Astrocyte (in vitro differentiated cells and primary cell): ENCODE results near the gene RAPGEF4. TPM values are rescaled to one million over a fixed set of nuclear protein-coding genes. Genes with fewer than 3 reads are reported as not detected.

Source experiments
- DNase-seq: peaks from one replicate; pipeline ENCODE4 v3.0.0-alpha.2; 2010; ENCODE audit warnings: low read depth
- FAIRE-seq: peaks from 2 replicates; lab custom pipeline; 2011; peaks lifted over from hg19 to GRCh38; lab: Jason Lieb, UNC
- H2AFZ ChIP-seq: 2 replicates; pipeline ENCODE4 v1.6.0; 2012; ENCODE audit warnings: low read depth, low read length, inconsistent platforms
- H3K27ac ChIP-seq: 2 replicates; pipeline ENCODE4 v1.5.1; 2011; ENCODE audit warnings: low read depth, low read length, inconsistent platforms
- H3K27me3 ChIP-seq: 2 replicates; pipeline ENCODE4 v1.6.0; 2011; ENCODE audit warnings: low read length, inconsistent platforms; ENCODE audit not compliant: insufficient read depth
- H3K36me3 ChIP-seq: 2 replicates; pipeline ENCODE4 v1.5.1; 2011; ENCODE audit warnings: low read length, inconsistent platforms; ENCODE audit not compliant: insufficient read depth
- H3K4me1 ChIP-seq: 2 replicates; pipeline ENCODE4 v1.5.1; 2011; ENCODE audit warnings: low read length, inconsistent platforms; ENCODE audit not compliant: insufficient read depth
- H3K4me2 ChIP-seq: 2 replicates; pipeline ENCODE4 v1.6.0; 2012; ENCODE audit warnings: low read length, inconsistent platforms
- H3K4me3 ChIP-seq: 2 replicates; pipeline ENCODE4 v1.5.1; 2011; ENCODE audit warnings: low read depth, mild to moderate bottlenecking, low read length, inconsistent platforms; ENCODE audit not compliant: insufficient read depth
- H3K79me2 ChIP-seq: 2 replicates; pipeline ENCODE4 v1.6.0; 2012; ENCODE audit warnings: mild to moderate bottlenecking, low read length, inconsistent platforms; ENCODE audit not compliant: insufficient read depth
- H3K9ac ChIP-seq: 2 replicates; pipeline ENCODE4 v1.6.0; 2012; ENCODE audit warnings: mild to moderate bottlenecking, low read length, inconsistent platforms
- H3K9me3 ChIP-seq: 2 replicates; pipeline ENCODE4 v1.5.1; 2012; ENCODE audit warnings: low read depth, mild to moderate bottlenecking, low read length, inconsistent platforms; ENCODE audit not compliant: insufficient read depth
- H4K20me1 ChIP-seq: 2 replicates; pipeline ENCODE4 v1.6.0; 2012; ENCODE audit warnings: low read length, inconsistent platforms; ENCODE audit not compliant: insufficient read depth
- H3K27ac Mint-ChIP-seq: one replicate; pipeline ENCODE4 v1.8.0; 2021; ENCODE audit warnings: mild to moderate bottlenecking, mixed read lengths; ENCODE audit not compliant: unreplicated experiment
- H3K27me3 Mint-ChIP-seq: one replicate; pipeline ENCODE4 v1.8.0; 2021; ENCODE audit warnings: low read depth, mixed read lengths; ENCODE audit not compliant: unreplicated experiment
- H3K36me3 Mint-ChIP-seq: one replicate; pipeline ENCODE4 v1.8.0; 2021; ENCODE audit warnings: low read depth, mixed read lengths; ENCODE audit not compliant: unreplicated experiment
- H3K4me1 Mint-ChIP-seq: one replicate; pipeline ENCODE4 v1.8.0; 2021; ENCODE audit warnings: low read depth, mixed read lengths; ENCODE audit not compliant: unreplicated experiment
- H3K4me3 Mint-ChIP-seq: one replicate; pipeline ENCODE4 v1.8.0; 2021; ENCODE audit warnings: mild to moderate bottlenecking, moderate library complexity, mixed read lengths; ENCODE audit not compliant: unreplicated experiment
- H3K9me3 Mint-ChIP-seq: one replicate; pipeline ENCODE4 v1.8.0; 2021; ENCODE audit warnings: mild to moderate bottlenecking, mixed read lengths; ENCODE audit not compliant: unreplicated experiment
- EZH2 ChIP-seq: IDR thresholded peaks from 2 replicates; pipeline ENCODE4 v1.6.1; 2012; ENCODE audit warnings: mild to moderate bottlenecking, low read length, inconsistent platforms; ENCODE audit not compliant: insufficient read depth
- total RNA-seq: library from RNA; stranded (reverse); gene quantifications from 2 replicates; pipeline ENCODE4 v1.2.1, GENCODE V29; 2021
- TF ChIP-seq, protein P1 (sequence below): IDR thresholded peaks from 2 replicates; pipeline ENCODE4 v1.5.1; 2011; ENCODE audit warnings: low read depth, mild to moderate bottlenecking, inconsistent platforms, low read length, moderate library complexity; ENCODE audit not compliant: insufficient read depth

The RAPGEF4 gene
- total RNA-seq, 1 donor from 2014 or later = 1.1 TPM

DNA sequence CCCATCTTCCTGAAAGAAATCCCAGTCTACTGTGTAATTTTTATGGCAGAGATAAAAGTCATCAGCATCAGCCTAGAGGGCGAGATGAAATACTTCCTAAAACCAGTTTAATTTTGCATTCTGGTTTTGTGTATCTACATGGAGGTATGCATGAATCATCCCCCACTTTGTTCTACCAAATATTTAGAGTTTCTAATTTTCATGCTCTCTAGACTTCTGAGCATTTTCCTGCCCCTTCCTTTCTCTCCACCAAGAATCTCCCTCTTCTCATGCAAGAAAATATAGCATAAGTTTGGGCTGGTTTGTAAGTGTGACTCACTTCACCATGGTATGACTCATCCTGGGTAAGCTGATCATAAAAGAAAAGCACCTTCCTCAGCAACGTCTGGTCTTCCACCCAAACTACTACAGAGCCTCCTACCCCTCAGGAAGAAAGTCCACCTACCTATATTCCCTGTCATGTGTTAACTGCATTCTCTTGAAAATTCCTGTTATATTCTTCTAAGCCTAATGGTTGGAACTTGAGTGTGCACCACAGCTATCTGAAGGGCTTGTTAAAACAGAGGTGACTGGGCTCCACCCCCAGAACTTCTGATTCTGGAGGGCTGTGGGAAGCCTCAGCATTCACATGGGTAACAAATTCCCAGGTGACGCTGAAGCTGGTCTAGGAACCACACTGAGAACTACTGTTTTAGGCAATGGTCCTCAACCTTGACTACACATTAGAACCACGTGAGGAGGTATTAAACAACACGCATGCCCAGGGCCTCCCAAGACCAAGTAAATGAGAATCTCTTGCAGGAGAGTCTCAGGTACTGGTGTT lies 37.4 kb upstream of the RAPGEF4 start:
- H3K4me2 ChIP-seq = peak overlapping the region; percentile 59
- peak overlapping the region; percentile 54 for H3K27ac Mint-ChIP-seq

GRCh38 chr2:172701250-172701649 lies 34.4 kb upstream of the RAPGEF4 start:
- H3K4me3 Mint-ChIP-seq = no peak overlapping the region
- peaks cover 2% of the 10 kb centered on the region for H3K9me3 Mint-ChIP-seq
- H3K27me3 Mint-ChIP-seq = no peaks in the 10 kb centered on the region
- no peak overlapping the region for H3K27ac Mint-ChIP-seq
- peaks cover 16% of the 10 kb centered on the region for H3K4me1 Mint-ChIP-seq
- peak; percentile 86 for DNase-seq
- Histone ChIP-seq H3K27ac (peak overlapping the region; percentile 42), H4K20me1 (no peaks in the 10 kb centered on the region), H3K79me2 (no peaks in the 10 kb centered on the region), H3K4me1 (peaks cover 30% of the 10 kb centered on the region), H2AFZ (no peak overlapping the region), H3K9me3 (no peaks in the 10 kb centered on the region), H3K4me2 (peak overlapping the region; percentile 56), H3K9ac (no peak overlapping the region), H3K4me3 (no peak overlapping the region), H3K36me3 (no peaks in the 10 kb centered on the region), H3K27me3 (no peaks in the 10 kb centered on the region)
- TF ChIP-seq, protein P1, sequence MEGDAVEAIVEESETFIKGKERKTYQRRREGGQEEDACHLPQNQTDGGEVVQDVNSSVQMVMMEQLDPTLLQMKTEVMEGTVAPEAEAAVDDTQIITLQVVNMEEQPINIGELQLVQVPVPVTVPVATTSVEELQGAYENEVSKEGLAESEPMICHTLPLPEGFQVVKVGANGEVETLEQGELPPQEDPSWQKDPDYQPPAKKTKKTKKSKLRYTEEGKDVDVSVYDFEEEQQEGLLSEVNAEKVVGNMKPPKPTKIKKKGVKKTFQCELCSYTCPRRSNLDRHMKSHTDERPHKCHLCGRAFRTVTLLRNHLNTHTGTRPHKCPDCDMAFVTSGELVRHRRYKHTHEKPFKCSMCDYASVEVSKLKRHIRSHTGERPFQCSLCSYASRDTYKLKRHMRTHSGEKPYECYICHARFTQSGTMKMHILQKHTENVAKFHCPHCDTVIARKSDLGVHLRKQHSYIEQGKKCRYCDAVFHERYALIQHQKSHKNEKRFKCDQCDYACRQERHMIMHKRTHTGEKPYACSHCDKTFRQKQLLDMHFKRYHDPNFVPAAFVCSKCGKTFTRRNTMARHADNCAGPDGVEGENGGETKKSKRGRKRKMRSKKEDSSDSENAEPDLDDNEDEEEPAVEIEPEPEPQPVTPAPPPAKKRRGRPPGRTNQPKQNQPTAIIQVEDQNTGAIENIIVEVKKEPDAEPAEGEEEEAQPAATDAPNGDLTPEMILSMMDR = no peak
- TF ChIP-seq EZH2 = no peak
- peak; percentile 92 for FAIRE-seq
- H3K36me3 Mint-ChIP-seq = no peaks in the 10 kb centered on the region

More for the DNA sequence above, 37.4 kb upstream of the RAPGEF4 start:
- Histone ChIP-seq H2AFZ (no peak overlapping the region), H3K27me3 (no peaks in the 10 kb centered on the region), H3K4me3 (no peak overlapping the region), H3K27ac (peak overlapping the region; percentile 69), H3K79me2 (no peaks in the 10 kb centered on the region), H3K4me1 (peaks cover 37% of the 10 kb centered on the region), H3K9ac (peak overlapping the region; percentile 28), H3K9me3 (no peaks in the 10 kb centered on the region), H3K36me3 (no peaks in the 10 kb centered on the region), H4K20me1 (no peaks in the 10 kb centered on the region)
- H3K4me3 Mint-ChIP-seq = no peak overlapping the region
- no peaks in the 10 kb centered on the region for H3K27me3 Mint-ChIP-seq
- FAIRE-seq (peak; percentile 88), DNase-seq (peak; percentile 91)
- H3K4me1 Mint-ChIP-seq = peaks cover 23% of the 10 kb centered on the region
- no peak for TF ChIP-seq EZH2
- TF ChIP-seq, protein P1 = no peak
- H3K9me3 Mint-ChIP-seq = peaks cover 2% of the 10 kb centered on the region
- no peaks in the 10 kb centered on the region for H3K36me3 Mint-ChIP-seq

DNA sequence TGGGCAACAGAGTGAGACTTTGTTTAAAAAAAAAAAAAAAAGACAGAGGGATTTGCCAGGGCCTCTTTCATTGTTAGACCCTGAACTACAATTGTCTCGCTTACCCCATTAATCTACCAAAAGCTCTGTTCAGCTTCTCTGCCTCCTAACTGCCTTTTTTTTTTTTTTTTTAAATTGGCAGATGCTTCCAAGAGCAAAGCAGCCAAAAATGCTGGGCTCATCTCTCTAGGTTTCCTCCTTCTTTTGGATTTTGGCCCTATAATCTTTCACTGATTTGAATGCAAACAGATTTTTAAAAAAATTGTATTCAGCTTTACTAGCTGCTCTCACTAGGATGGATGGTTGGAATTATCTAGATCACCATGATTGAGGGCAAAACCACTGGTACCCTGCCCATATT lies 33.2 kb upstream of the RAPGEF4 start:
- no peaks in the 10 kb centered on the region for H3K27me3 Mint-ChIP-seq
- Histone ChIP-seq H3K9ac (no peak overlapping the region), H2AFZ (no peak overlapping the region), H4K20me1 (no peaks in the 10 kb centered on the region), H3K4me1 (peaks cover 27% of the 10 kb centered on the region), H3K79me2 (no peaks in the 10 kb centered on the region), H3K4me2 (no peak overlapping the region), H3K9me3 (no peaks in the 10 kb centered on the region), H3K27ac (no peak overlapping the region), H3K4me3 (no peak overlapping the region), H3K27me3 (no peaks in the 10 kb centered on the region), H3K36me3 (no peaks in the 10 kb centered on the region)
- TF ChIP-seq, protein P1 = no peak
- no peak for TF ChIP-seq EZH2
- no peak overlapping the region for H3K4me3 Mint-ChIP-seq
- FAIRE-seq = no peak
- H3K36me3 Mint-ChIP-seq = no peaks in the 10 kb centered on the region
- H3K27ac Mint-ChIP-seq = no peak overlapping the region
- H3K4me1 Mint-ChIP-seq = peaks cover 16% of the 10 kb centered on the region
- peaks cover 2% of the 10 kb centered on the region for H3K9me3 Mint-ChIP-seq
- no peak for DNase-seq
